ENCODE measurements around the gene GJA10.

DNA sequence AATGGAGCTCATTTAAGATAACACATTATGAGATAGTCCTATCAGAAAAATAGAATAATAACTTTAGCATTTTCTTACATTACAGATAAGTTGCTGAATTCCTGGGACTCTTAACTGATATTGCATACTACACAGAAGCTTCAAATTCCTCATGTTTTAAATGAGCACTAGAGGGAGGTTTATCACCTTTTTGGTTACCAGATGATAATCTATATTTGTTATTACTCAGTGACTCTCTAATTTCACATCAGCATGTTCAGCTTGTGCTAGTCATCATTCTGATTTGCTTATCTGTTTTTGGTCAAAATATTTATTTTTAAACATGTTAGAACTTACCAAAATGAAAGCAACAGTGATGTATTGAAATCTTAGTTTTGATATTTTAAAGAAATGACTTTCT lies 20.5 kb upstream of the GJA10 start:
- TF ChIP-seq, protein P1, sequence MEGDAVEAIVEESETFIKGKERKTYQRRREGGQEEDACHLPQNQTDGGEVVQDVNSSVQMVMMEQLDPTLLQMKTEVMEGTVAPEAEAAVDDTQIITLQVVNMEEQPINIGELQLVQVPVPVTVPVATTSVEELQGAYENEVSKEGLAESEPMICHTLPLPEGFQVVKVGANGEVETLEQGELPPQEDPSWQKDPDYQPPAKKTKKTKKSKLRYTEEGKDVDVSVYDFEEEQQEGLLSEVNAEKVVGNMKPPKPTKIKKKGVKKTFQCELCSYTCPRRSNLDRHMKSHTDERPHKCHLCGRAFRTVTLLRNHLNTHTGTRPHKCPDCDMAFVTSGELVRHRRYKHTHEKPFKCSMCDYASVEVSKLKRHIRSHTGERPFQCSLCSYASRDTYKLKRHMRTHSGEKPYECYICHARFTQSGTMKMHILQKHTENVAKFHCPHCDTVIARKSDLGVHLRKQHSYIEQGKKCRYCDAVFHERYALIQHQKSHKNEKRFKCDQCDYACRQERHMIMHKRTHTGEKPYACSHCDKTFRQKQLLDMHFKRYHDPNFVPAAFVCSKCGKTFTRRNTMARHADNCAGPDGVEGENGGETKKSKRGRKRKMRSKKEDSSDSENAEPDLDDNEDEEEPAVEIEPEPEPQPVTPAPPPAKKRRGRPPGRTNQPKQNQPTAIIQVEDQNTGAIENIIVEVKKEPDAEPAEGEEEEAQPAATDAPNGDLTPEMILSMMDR (IDR thresholded peaks at IDR 0.05) = no peak
- TF ChIP-seq CHD2 (IDR thresholded peaks at IDR 0.05; ENCODE audit: low read length, partially characterized antibody) = no peak
- TF ChIP-seq SIN3A (IDR thresholded peaks at IDR 0.05; ENCODE audit: borderline replicate concordance, low read depth, low read length) = no peak
- TF ChIP-seq EP300 (IDR thresholded peaks at IDR 0.05; ENCODE audit: borderline replicate concordance in 1 of 2, low read depth in 1 of 2, low read length in 1 of 2) = no peak
- TF ChIP-seq MEF2A (IDR thresholded peaks at IDR 0.05; ENCODE audit: borderline replicate concordance, low read depth) = no peak
- TF ChIP-seq, protein P2, sequence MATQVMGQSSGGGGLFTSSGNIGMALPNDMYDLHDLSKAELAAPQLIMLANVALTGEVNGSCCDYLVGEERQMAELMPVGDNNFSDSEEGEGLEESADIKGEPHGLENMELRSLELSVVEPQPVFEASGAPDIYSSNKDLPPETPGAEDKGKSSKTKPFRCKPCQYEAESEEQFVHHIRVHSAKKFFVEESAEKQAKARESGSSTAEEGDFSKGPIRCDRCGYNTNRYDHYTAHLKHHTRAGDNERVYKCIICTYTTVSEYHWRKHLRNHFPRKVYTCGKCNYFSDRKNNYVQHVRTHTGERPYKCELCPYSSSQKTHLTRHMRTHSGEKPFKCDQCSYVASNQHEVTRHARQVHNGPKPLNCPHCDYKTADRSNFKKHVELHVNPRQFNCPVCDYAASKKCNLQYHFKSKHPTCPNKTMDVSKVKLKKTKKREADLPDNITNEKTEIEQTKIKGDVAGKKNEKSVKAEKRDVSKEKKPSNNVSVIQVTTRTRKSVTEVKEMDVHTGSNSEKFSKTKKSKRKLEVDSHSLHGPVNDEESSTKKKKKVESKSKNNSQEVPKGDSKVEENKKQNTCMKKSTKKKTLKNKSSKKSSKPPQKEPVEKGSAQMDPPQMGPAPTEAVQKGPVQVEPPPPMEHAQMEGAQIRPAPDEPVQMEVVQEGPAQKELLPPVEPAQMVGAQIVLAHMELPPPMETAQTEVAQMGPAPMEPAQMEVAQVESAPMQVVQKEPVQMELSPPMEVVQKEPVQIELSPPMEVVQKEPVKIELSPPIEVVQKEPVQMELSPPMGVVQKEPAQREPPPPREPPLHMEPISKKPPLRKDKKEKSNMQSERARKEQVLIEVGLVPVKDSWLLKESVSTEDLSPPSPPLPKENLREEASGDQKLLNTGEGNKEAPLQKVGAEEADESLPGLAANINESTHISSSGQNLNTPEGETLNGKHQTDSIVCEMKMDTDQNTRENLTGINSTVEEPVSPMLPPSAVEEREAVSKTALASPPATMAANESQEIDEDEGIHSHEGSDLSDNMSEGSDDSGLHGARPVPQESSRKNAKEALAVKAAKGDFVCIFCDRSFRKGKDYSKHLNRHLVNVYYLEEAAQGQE (IDR thresholded peaks at IDR 0.05; ENCODE audit: low read depth, low read length) = no peak
- TF ChIP-seq TCF12 (IDR thresholded peaks at IDR 0.05) = no peak
- TF ChIP-seq, protein P3, sequence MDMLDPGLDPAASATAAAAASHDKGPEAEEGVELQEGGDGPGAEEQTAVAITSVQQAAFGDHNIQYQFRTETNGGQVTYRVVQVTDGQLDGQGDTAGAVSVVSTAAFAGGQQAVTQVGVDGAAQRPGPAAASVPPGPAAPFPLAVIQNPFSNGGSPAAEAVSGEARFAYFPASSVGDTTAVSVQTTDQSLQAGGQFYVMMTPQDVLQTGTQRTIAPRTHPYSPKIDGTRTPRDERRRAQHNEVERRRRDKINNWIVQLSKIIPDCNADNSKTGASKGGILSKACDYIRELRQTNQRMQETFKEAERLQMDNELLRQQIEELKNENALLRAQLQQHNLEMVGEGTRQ (IDR thresholded peaks at IDR 0.05; ENCODE audit: borderline replicate concordance, low read depth, low read length) = no peak
- no peak for TF ChIP-seq TAF1 (IDR thresholded peaks at IDR 0.05; ENCODE audit: borderline replicate concordance, low read depth, low read length)
- TF ChIP-seq POLR2AphosphoS5 (IDR thresholded peaks at IDR 0.05; ENCODE audit: low read depth, low read length) = no peak
